Adipocyte (in vitro differentiated cells): ENCODE measurements around the gene PSMG4.

Source experiments
- DNase-seq: peaks from one replicate; pipeline ENCODE4 v3.0.0-alpha.2; 2015; ENCODE audit warnings: low read depth
- H3K27me3 ChIP-seq: replicated peaks from 2 replicates; pipeline ENCODE4 v1.7.0; 2013; ENCODE audit warnings: mild to moderate bottlenecking, low read length, moderate library complexity; ENCODE audit not compliant: control insufficient read depth, insufficient read depth
- H3K36me3 ChIP-seq: 2 replicates; pipeline ENCODE4 v1.7.0; 2013; ENCODE audit warnings: low read length, mild to moderate bottlenecking, moderate library complexity; ENCODE audit not compliant: control insufficient read depth, insufficient read depth, severe bottlenecking
- H3K4me1 ChIP-seq: 2 replicates; pipeline ENCODE4 v1.7.0; 2013; ENCODE audit warnings: mild to moderate bottlenecking, low read length, moderate library complexity; ENCODE audit not compliant: control insufficient read depth, insufficient read depth
- H3K4me3 ChIP-seq: 2 replicates; pipeline ENCODE4 v1.7.0; 2013; ENCODE audit warnings: mild to moderate bottlenecking, low read length, moderate library complexity
- H3K9ac ChIP-seq: 2 replicates; pipeline ENCODE4 v1.7.0; 2013; ENCODE audit warnings: mild to moderate bottlenecking, low read length, moderate library complexity
- H3K9me3 ChIP-seq: 2 replicates; pipeline ENCODE4 v1.7.0; 2013; ENCODE audit warnings: mild to moderate bottlenecking, low read length, moderate library complexity; ENCODE audit not compliant: control insufficient read depth

The PSMG4 gene

GRCh38 chr6:3315841-3316240, 57.1 kb downstream of the PSMG4 start:
- Histone ChIP-seq H3K27me3 (no peaks in the 10 kb centered on the region), H3K4me3 (no peak overlapping the region), H3K36me3 (peaks cover 27% of the 10 kb centered on the region), H3K9me3 (no peaks in the 10 kb centered on the region), H3K4me1 (no peaks in the 10 kb centered on the region), H3K9ac (no peak overlapping the region)
- DNase-seq = no peak

- peaks cover 31% of the 10 kb centered on the region for H3K36me3 ChIP-seq
- no peak overlapping the region for H3K9ac ChIP-seq
- DNase-seq = no peak
- H3K9me3 ChIP-seq = no peaks in the 10 kb centered on the region
- H3K27me3 ChIP-seq = no peaks in the 10 kb centered on the region
- no peak overlapping the region for H3K4me3 ChIP-seq
- no peaks in the 10 kb centered on the region for H3K4me1 ChIP-seq
These were observed 57.6 kb downstream of the PSMG4 start for GRCh38 chr6:3316331-3316730.

- Histone ChIP-seq H3K9ac (no peak overlapping the region), H3K4me3 (no peak overlapping the region), H3K27me3 (no peaks in the 10 kb centered on the region), H3K36me3 (peaks cover 35% of the 10 kb centered on the region), H3K9me3 (no peaks in the 10 kb centered on the region), H3K4me1 (no peaks in the 10 kb centered on the region)
- no peak for DNase-seq
These were observed 58.1 kb downstream of the PSMG4 start for GRCh38 chr6:3316818-3317217.
